ENCODE results near the gene UXT. TPM values are rescaled to one million over a fixed set of nuclear protein-coding genes. Genes with fewer than 3 reads are reported as not detected.

Gene UXT
- total and polyA plus RNA-seq, 9 of the 15 experiments (the other 6 are each of a cell fraction or from before 2014, with no cell fraction given), result 141 to 300 (median 204) TPM

- POLR2A ChIA-PET, result interaction anchor here (0.5 to 1.3 kb wide), 2 partner anchors 17 to 130 kb away, joined by 3 to 4 read pairs; no protein-coding TSS in a partner anchor
- in situ Hi-C loops (cut with MboI), result no loop called here
- Histone ChIP-seq H4K20me1 (replicated peaks; ENCODE audit: control insufficient read depth, insufficient read depth, low read length) (no peaks in the 10 kb centered on the region), H3K4me1 (replicated peaks in 1 of 2; ENCODE audit: control insufficient read depth in 2 of 2, insufficient read depth in 2 of 2, low read length in 2 of 2) (peaks cover 21 to 29% of the 10 kb centered on the region in 2 experiments; a peak in 4 of 5 replicates), H3K9ac (ENCODE audit: insufficient read depth in 1 of 2, low read depth in 2 of 2, low read length in 2 of 2) (peak overlapping the region; percentile 47 to 88), H3K4me3 (peak overlapping the region; percentile 85), H3K9me1 (ENCODE audit: control insufficient read depth, insufficient read depth, low read length) (no peaks in the 10 kb centered on the region), H3K79me2 (ENCODE audit: control insufficient read depth, insufficient read depth, low read length) (peaks cover 40% of the 10 kb centered on the region), H3K9me3 (replicated peaks; ENCODE audit: control insufficient read depth, insufficient read depth, low read depth, low read length) (no peaks in the 10 kb centered on the region), H2AFZ (ENCODE audit: low read depth, low read length) (peak overlapping the region; percentile 69), H3K27ac (ENCODE audit: extremely low read depth, low read depth, low read length) (peak overlapping the region; percentile 77), H3K27me3 (ENCODE audit: control insufficient read depth in 2 of 2, insufficient read depth in 2 of 2, low read length in 2 of 2) (no peaks in the 10 kb centered on the region), H3K36me3 (ENCODE audit: control insufficient read depth, insufficient read depth, low read length) (peaks cover 80% of the 10 kb centered on the region; the same call in 2 of the 3 replicates), H3K4me2 (ENCODE audit: insufficient read depth, low read length) (peak overlapping the region; percentile 93)
- peak; percentile 24 for ATAC-seq
- CTCF ChIA-PET (ENCODE audit: low intra/inter-chr PET ratio), result no interaction called here
- BruUV-seq (replicated peaks), result no TSS peak
- WGBS (ENCODE audit: insufficient coverage, low coverage, missing lambda C conversion rate), result 19% methylated on average over 10 of the region's 19 CpGs
- FAIRE-seq, result no peak
- DNase-seq (ENCODE audit: extremely low read depth in 1 of 4, low spot score in 3 of 4), result no peak
- intact Hi-C loops (cut with micrococcal nuclease), result no loop called here
- no peak for TF ChIP-seq ZNF212 (CRISPR knock-in tag; IDR thresholded peaks at IDR 0.05)
- TF ChIP-seq SMAD4 (CRISPR knock-in tag; conservative IDR thresholded peaks at IDR 0.05), result no peak
- TF ChIP-seq MYNN (IDR thresholded peaks at IDR 0.05), result peak; percentile 43; the same call in 1 of the 2 replicates
- TF ChIP-seq MYNN (CRISPR knock-in tag; IDR thresholded peaks at IDR 0.05), result no peak
- TF ChIP-seq BHLHE40 (IDR thresholded peaks at IDR 0.05; ENCODE audit: low read length), result no peak
- TF ChIP-seq NFIC (IDR thresholded peaks at IDR 0.05), result 0 out of 2 replicates have a peak, but pooled peaks have one; percentile 28
- TF ChIP-seq SMAD2 (IDR thresholded peaks at IDR 0.05; ENCODE audit: low read depth, low read length), result no peak
- no peak for TF ChIP-seq U2AF1 (optimal IDR thresholded peaks at IDR 0.05; ENCODE audit: low read depth, low read length)
- TF ChIP-seq ZC3H11A (IDR thresholded peaks at IDR 0.05; ENCODE audit: low read depth, low read length), result no peak
- no peak for TF ChIP-seq ARNT (IDR thresholded peaks at IDR 0.05)
- TF ChIP-seq ZNF445 (CRISPR knock-in tag; IDR thresholded peaks at IDR 0.05; ENCODE audit: low read depth), result no peak
- no peak for TF ChIP-seq ARID2 (IDR thresholded peaks at IDR 0.05)
- TF ChIP-seq POLR2B (IDR thresholded peaks at IDR 0.05; ENCODE audit: low read depth, partially characterized antibody), result peak; percentile 63
- peak; percentile 24 for TF ChIP-seq TAF1 (IDR thresholded peaks at IDR 0.05; ENCODE audit: control insufficient read depth, extremely low read depth, insufficient read depth, low read length, severe bottlenecking)
- TF ChIP-seq MCM7 (IDR thresholded peaks at IDR 0.05), result no peak
- TF ChIP-seq RB1 (IDR thresholded peaks at IDR 0.05; ENCODE audit: low read depth), result no peak
- no peak for TF ChIP-seq ZNF561 (CRISPR knock-in tag; conservative IDR thresholded peaks at IDR 0.05)
- no peak for TF ChIP-seq MTA2 (IDR thresholded peaks at IDR 0.05; ENCODE audit: low read depth)
- TF ChIP-seq MCM5 (IDR thresholded peaks at IDR 0.05; ENCODE audit: low read depth), result no peak
- peak; percentile 23; the same call in 1 of the 2 replicates for TF ChIP-seq ZNF592 (IDR thresholded peaks at IDR 0.05)
- TF ChIP-seq NFIX (CRISPR knock-in tag; IDR thresholded peaks at IDR 0.05; ENCODE audit: low read depth), result no peak
- TF ChIP-seq KLF1 (tag; IDR thresholded peaks at IDR 0.05), result peak; percentile 92
These were observed 7.7 kb downstream of the UXT start for GRCh38 chrX:47651043-47651905.
